ENCODE measurements around the gene DCTD.

The DCTD gene

DNA sequence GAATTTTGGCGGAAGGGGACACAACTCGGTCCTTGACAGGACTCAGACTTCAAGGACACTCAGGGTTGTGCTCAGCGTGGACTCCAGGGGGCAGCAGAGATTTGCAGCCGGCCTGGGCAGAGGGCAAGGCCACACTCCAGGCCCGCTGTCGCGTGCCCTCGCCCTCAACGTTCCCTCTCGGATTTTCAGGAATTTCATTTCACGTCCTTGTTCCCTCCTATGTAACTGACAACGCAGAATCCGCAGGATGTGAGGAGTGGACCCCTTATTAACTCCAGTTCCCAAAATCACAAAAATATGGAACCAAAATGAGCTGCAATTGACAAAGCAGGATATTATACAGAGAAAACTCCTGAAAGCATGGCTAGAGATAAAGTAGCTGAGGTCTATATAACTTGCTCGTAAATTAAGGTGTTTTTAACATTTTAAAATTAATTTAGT, 21.0 kb upstream of the DCTD start:
- in situ Hi-C loops (cut with HindIII; ENCODE audit: low sequenced_read_pairs), result no loop called here
- no peak overlapping the region for H3K4me3 ChIP-seq (ENCODE audit: low read depth, low read length)
- TF ChIP-seq, protein P1, sequence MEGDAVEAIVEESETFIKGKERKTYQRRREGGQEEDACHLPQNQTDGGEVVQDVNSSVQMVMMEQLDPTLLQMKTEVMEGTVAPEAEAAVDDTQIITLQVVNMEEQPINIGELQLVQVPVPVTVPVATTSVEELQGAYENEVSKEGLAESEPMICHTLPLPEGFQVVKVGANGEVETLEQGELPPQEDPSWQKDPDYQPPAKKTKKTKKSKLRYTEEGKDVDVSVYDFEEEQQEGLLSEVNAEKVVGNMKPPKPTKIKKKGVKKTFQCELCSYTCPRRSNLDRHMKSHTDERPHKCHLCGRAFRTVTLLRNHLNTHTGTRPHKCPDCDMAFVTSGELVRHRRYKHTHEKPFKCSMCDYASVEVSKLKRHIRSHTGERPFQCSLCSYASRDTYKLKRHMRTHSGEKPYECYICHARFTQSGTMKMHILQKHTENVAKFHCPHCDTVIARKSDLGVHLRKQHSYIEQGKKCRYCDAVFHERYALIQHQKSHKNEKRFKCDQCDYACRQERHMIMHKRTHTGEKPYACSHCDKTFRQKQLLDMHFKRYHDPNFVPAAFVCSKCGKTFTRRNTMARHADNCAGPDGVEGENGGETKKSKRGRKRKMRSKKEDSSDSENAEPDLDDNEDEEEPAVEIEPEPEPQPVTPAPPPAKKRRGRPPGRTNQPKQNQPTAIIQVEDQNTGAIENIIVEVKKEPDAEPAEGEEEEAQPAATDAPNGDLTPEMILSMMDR (IDR thresholded peaks at IDR 0.05; ENCODE audit: low read depth, low read length, missing control alignments), result peak; percentile 95

DNA sequence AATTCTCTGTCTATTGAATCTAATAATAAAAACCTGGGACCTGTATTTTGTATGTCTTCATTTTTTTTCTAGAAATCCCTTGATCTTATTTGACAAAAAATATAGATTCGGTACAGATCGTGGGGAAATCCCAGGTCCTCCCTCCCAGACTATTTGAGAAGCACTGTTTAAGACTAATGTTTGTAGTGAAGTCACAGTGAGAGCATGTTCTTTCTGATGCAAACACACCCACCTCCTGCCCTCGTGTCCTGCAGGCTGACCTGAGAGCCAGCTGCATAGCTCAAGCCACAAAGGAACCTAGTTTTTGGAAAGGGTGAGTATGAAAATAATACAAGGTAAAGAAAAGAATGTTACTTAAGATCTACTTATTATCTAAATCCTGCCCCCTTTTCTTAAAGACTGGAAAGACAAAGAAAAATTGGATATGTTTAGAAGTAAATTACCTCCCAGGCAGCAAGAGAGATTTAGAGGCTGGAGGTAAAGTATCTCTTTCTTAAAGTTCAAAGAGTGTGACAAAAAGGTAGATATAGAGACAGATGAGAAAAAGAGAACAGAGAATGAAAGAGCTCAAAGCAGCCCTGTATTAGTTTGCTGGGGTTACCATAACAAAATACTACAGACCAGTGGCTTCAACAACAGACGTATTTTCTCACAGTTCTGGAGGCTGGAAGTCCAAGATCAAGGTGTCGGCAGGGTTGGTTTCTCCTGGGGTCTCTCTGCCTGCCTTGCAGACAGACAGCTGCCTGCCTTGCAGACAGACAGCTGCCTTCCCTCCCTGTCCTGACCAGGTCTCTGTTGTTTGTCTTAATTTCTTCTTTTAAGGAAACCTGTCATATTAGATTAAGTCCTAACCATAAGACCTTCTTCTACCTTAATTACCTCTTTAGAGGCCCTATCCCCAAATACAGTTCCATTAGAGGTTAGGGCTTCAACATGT, 20.4 kb upstream of the DCTD start:
- DNase-seq (ENCODE audit: low read depth), result no peak
- TF ChIP-seq, protein P1 (IDR thresholded peaks at IDR 0.05; ENCODE audit: low read depth, low read length, missing control alignments), result no peak
- H3K4me3 ChIP-seq (ENCODE audit: low read depth, low read length), result no peak overlapping the region
- in situ Hi-C loops (cut with HindIII; ENCODE audit: low sequenced_read_pairs), result no loop called here

More for the DNA sequence above, 21.0 kb upstream of the DCTD start:
- DNase-seq (ENCODE audit: low read depth), result no peak

DNA sequence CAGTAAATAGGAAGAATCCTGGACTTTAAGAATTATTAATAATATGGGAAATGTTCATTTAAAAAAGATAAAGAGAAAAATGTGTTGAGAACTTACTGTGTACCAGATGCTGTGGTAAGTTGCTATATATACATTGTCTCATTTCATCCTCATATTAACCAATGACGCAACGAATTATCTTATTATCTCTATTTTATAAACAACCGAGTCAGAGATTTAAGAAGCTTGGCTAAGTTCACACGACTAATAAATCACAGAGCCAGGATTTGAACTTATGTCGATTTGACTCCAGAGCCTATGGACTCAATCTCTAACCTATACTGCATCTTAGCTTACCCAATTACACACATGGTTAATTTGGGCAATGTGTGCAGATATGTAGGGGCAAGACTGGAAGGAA, 15.5 kb upstream of the DCTD start:
- no peak overlapping the region for H3K4me3 ChIP-seq (ENCODE audit: low read depth, low read length)
- TF ChIP-seq, protein P1 (IDR thresholded peaks at IDR 0.05; ENCODE audit: low read depth, low read length, missing control alignments), result no peak
- in situ Hi-C loops (cut with HindIII; ENCODE audit: low sequenced_read_pairs), result no loop called here
- DNase-seq (ENCODE audit: low read depth), result no peak

DNA sequence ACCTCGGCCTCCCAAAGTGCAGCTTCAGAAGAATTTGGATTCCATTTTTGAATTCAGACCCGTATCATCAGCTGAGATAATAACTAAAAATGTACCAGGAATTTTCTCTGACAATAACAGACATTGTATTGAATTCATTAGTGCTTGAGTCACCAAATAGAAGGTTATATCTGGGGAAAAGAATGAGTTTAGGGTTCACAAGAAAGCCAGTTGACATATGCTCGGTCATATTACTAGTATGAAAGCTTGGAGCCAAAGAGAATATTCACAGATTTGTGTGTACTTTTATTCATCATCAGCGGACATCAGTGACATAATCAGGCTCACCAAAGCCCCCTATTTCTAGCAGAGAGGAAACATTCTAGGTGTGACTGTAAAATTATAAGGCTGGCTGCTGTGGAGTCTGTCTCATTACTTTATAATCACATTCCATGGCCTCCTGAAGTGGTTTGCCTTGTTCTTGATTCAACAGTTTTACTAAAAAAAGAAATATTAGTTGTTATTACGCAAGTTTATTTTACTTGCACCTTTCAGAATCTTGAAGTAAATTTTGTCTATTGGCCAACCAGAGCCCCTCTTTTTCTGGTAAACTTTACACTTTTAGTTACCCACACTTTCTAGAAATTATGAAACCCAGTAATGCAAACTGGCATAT, 14.6 kb upstream of the DCTD start:
- in situ Hi-C loops (cut with HindIII; ENCODE audit: low sequenced_read_pairs), result no loop called here
- no peak overlapping the region for H3K4me3 ChIP-seq (ENCODE audit: low read depth, low read length)
- TF ChIP-seq, protein P1 (IDR thresholded peaks at IDR 0.05; ENCODE audit: low read depth, low read length, missing control alignments), result no peak
- no peak for DNase-seq (ENCODE audit: low read depth)

DNA sequence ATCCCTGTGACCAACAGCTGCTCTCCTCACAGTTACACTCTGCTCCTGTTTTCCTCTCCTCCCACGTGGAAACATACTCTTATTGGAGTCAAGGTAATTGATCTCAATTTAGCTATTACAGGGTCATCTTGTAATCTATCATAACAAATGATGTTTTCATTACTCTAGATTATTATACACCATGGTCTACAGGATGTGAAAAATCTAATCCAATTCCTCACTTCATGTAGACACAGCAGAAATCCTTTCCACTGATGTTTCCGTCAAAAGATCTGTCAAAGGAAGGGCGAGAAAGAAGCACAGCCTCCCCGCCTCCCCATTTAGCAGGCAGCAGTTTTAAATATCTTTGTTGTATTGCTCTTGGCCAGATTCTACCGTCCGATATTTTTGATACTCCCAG, 13.7 kb upstream of the DCTD start:
- no peak for DNase-seq (ENCODE audit: low read depth)
- TF ChIP-seq, protein P1 (IDR thresholded peaks at IDR 0.05; ENCODE audit: low read depth, low read length, missing control alignments), result no peak
- in situ Hi-C loops (cut with HindIII; ENCODE audit: low sequenced_read_pairs), result no loop called here

DNA sequence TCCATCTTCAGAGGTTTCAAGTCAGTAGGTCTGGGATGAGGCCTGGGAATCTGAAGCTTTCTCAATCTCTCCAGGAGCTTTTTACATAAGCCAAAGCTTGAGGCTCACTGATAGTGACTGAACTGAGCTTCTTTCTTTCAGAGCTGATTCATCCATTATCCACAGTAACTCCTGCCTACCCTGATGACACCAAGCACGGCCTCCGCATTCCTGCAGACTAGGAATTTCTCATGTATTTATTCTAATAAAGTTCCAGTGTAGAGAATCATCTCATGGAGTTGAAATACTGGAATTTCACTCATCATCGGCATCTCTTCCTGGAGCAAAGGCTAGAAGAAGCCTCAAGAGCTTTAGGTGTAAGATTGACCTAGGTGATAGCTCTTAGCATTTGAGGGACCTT, 12.1 kb upstream of the DCTD start:
- in situ Hi-C loops (cut with HindIII; ENCODE audit: low sequenced_read_pairs), result no loop called here
- TF ChIP-seq, protein P1 (IDR thresholded peaks at IDR 0.05; ENCODE audit: low read depth, low read length, missing control alignments), result no peak
- peak; percentile 43 for DNase-seq (ENCODE audit: low read depth)

More for the DNA sequence above, 13.7 kb upstream of the DCTD start:
- no peak overlapping the region for H3K4me3 ChIP-seq (ENCODE audit: low read depth, low read length)

More for the DNA sequence above, 12.1 kb upstream of the DCTD start:
- H3K4me3 ChIP-seq (ENCODE audit: low read depth, low read length), result no peak overlapping the region

Measured in astrocyte of the cerebellum (primary cell).